Lung microvascular endothelial cell (primary cell): ENCODE results near the gene P3H2. TPM values are rescaled to one million over a fixed set of nuclear protein-coding genes. Genes with fewer than 3 reads are reported as not detected.

Experiments used
- DNase-seq, 2 donors: peaks; one replicate each; pipeline versions ENCODE4 v3.0.0 to v3.0.0-alpha.2; 2010; ENCODE audit warnings: low read depth in 2 of 2
- total RNA-seq: library from RNA; depleted of rRNA; stranded (reverse); fragments of >200 nt; gene quantifications from 2 replicates; pipeline ENCODE4 v1.2.1, GENCODE V29; 2014

Gene P3H2
- total RNA-seq, 1 donor from 2014 or later, result 3.2 TPM

GRCh38 chr3:190017521-190018288, 103.0 kb downstream of the P3H2 start:
- peak; percentile 80 to 86 for DNase-seq

- DNase-seq, result no peak
Observed at GRCh38 chr3:190016966-190017365, 103.7 kb downstream of the P3H2 start.

- DNase-seq, result no peak
Observed at GRCh38 chr3:190014940-190015339, 105.8 kb downstream of the P3H2 start.

GRCh38 chr3:190013943-190014924, 106.5 kb downstream of the P3H2 start:
- DNase-seq, result no peak

GRCh38 chr3:190012784-190013183, 107.9 kb downstream of the P3H2 start:
- no peak for DNase-seq

GRCh38 chr3:190012314-190012782, 108.3 kb downstream of the P3H2 start:
- peak in 1 of 2 donors; percentile 50 for DNase-seq

GRCh38 chr3:190010486-190010885, 110.2 kb downstream of the P3H2 start:
- DNase-seq, result no peak

- DNase-seq, result no peak
Observed at GRCh38 chr3:190009614-190010013, 111.1 kb downstream of the P3H2 start.

- DNase-seq, result no peak
Observed at GRCh38 chr3:190008432-190008831, 112.3 kb downstream of the P3H2 start.

- no peak for DNase-seq
Observed at GRCh38 chr3:190005343-190006113, 115.2 kb downstream of the P3H2 start.

GRCh38 chr3:190004656-190005055, 116.0 kb downstream of the P3H2 start:
- no peak for DNase-seq

- DNase-seq, result peak; percentile 44 to 93
Observed at GRCh38 chr3:190003681-190004123, 117.0 kb downstream of the P3H2 start.

- DNase-seq, result peak in 1 of 2 donors; percentile 32
Observed at GRCh38 chr3:190003068-190003467, 117.6 kb downstream of the P3H2 start.

- DNase-seq, result no peak
Observed at GRCh38 chr3:190001426-190001825, 119.3 kb downstream of the P3H2 start.

GRCh38 chr3:190000861-190001196, 119.9 kb downstream of the P3H2 start:
- DNase-seq, result no peak

GRCh38 chr3:190000187-190000860, 120.4 kb downstream of the P3H2 start:
- no peak for DNase-seq

- DNase-seq, result peak in 1 of 2 donors; percentile 36
Observed at GRCh38 chr3:189999718-190000117, 121.0 kb downstream of the P3H2 start.

- no peak for DNase-seq
Observed at GRCh38 chr3:189995129-189995528, 125.6 kb downstream of the P3H2 start.

GRCh38 chr3:189990826-189991225, 129.9 kb downstream of the P3H2 start:
- no peak for DNase-seq

GRCh38 chr3:189988854-189989253, 131.8 kb downstream of the P3H2 start:
- DNase-seq, result no peak

- DNase-seq, result no peak
Observed at GRCh38 chr3:189988322-189988721, 132.4 kb downstream of the P3H2 start.
